HG03025 (cell line): ENCODE data around the gene TMEM239.

Experiments used
- ATAC-seq: cut with Tn5 transposase; IDR thresholded peaks from one replicate; pipeline ENCODE4 v1.9.1; 2021; ENCODE audit warnings: mild to moderate bottlenecking, moderate library complexity; ENCODE audit not compliant: unreplicated experiment, low FRiP score

TMEM239 gene

GRCh38 chr20:2840967-2841531 is 24.9 kb downstream of the TMEM239 start:
- ATAC-seq, result no peak

GRCh38 chr20:2845607-2846006 is 29.4 kb downstream of the TMEM239 start:
- no peak for ATAC-seq

DNA sequence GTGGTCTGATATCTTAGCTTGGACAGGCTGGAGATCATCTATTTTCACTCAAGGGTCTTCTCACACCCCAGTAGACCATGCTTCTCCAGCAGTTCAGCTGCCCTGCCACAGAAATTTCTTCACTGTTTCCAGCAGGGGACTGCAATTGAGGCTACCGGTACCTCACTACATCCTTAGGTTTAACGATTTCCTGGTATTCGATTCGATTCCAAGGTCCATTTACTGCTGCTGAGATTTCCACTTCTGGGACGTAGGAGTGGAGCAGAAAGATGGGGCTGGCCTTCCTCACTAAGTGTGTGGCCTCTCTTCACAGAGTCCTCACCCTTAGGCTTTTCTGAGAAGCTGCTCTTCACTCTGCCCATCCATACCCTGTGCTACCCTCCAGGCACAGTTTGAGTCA is 30.5 kb downstream of the TMEM239 start:
- ATAC-seq, result no peak

GRCh38 chr20:2847802-2848201 is 31.6 kb downstream of the TMEM239 start:
- ATAC-seq, result no peak

GRCh38 chr20:2849529-2849928 is 33.4 kb downstream of the TMEM239 start:
- ATAC-seq, result no peak

- no peak for ATAC-seq
Observed at GRCh38 chr20:2851086-2851485, 34.9 kb downstream of the TMEM239 start.

DNA sequence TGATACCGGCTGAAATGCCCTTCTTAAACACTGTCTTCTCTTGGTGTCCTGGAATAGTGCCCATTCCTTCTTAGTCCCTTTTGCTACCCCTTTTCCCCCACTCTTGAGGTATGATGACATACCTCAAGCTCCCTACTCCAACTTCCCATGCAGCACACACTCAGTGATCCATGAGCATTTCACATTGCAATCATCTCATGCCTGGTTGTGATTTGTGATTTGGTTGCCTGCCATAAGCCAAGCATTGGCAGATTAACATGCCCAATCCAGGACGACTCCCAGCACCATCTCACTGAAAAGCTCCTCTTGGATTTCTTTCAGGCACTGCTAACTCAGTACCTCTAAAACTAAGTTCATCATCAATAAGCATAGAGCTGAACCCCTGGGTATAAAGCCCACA is 42.4 kb downstream of the TMEM239 start:
- ATAC-seq, result no peak

DNA sequence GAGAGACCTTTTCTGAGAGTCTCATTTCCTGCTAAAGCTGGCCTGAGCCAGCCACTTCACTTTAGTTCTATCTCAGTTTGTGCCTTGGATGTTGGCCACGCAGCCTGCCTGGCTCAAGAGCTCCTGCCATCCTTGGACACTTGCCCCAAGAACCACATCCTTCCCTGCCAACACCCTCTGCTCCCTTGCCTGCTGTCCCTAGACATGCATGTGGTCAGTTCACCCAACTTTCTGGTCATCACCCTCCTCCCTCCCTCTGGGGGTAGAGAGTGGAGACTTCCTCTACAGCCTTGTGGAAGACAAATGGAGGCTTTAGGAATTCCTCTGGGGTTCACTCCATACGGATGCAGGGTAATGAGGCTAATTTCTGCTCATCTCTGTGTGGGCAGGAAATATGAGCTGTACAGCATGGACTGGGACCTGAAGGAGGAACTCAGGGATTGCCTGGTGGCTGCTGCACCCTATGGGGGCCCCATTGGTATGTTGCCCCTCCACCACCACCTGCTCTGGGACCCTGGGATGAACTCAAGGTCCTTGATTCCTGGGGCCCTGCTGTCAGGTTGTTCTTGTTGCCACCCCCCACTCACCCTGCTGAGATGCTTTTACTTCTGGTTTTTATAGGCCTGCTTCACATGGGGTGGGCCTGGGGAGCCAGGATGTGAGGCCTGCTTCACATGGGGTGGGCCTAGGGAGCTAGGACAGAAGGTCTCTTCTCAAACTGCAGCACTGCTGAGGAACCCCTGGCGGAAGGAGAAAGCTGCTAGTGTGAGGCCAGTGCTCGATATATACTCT is 43.4 kb downstream of the TMEM239 start:
- no peak for ATAC-seq

DNA sequence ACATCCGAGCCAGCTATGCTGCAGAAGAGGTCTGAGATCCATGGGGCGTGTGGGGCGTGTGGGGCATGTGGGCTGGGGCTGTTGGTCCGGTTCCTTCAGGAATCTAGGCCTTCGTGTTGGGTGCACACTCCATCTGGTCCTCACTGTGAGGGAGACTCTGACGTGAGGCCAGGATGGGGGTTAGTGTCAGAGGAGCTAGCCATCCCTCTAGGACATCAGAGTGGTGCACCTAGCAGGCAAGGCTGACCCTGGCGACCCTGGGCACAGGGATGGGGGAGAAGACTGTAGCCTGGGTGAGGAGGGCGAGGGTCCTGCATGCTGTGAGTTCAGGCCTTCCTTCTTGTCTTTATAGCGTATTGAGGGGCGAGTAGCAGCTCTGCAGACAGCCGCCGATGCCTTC is 48.5 kb downstream of the TMEM239 start:
- ATAC-seq, result no peak

DNA sequence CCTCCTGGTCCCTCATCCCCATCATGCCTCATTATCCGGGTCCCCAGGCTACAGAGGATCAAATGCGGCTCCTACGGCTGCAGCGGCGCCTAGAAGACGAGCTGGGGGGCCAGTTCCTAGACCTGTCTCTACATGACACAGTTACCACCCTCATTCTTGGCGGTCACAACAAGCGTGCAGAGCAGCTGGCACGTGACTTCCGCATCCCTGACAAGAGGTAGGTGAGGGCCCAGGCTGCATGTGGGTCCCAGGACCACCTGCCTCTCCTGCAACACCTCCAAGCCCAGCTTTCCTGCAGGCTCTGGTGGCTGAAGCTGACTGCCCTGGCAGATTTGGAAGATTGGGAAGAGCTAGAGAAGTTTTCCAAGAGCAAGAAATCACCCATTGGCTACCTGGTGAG is 48.9 kb downstream of the TMEM239 start:
- ATAC-seq, result no peak

- ATAC-seq, result no peak
Observed at GRCh38 chr20:2865630-2866029, 49.5 kb downstream of the TMEM239 start.

GRCh38 chr20:2866236-2866635 is 50.1 kb downstream of the TMEM239 start:
- ATAC-seq, result no peak

GRCh38 chr20:2867081-2867864 is 51.1 kb downstream of the TMEM239 start:
- ATAC-seq, result no peak
